SK-N-MC (cell line): ENCODE data around the gene TPP1.

ENCODE experiments used
- DNase-seq: peaks from one replicate; pipeline ENCODE4 v3.0.0-alpha.2; 2011; ENCODE audit warnings: low read depth, low spot score
- H3K27ac ChIP-seq: fragments of 200-600 bp; sonication (generic); 2 replicates; pipeline ENCODE4 v1.5.1; 2016; ENCODE audit warnings: mixed run types
- H3K36me3 ChIP-seq: fragments of 200-600 bp; sonication (generic); 2 replicates; pipeline ENCODE4 v1.6.1; 2017; ENCODE audit warnings: antibody characterized with exemption, low read length, mixed read lengths; ENCODE audit not compliant: insufficient read depth
- H3K4me3 ChIP-seq: fragments of 200-600 bp; sonication (generic); 2 replicates; pipeline ENCODE4 v1.5.1; 2016
- H3K9ac ChIP-seq: fragments of 200-600 bp; sonication (generic); 2 replicates; pipeline ENCODE4 v1.8.0; 2017; ENCODE audit warnings: mixed run types, mixed read lengths; ENCODE audit not compliant: insufficient read length
- H3K9me3 ChIP-seq: fragments of 200-600 bp; sonication (generic); 2 replicates; pipeline ENCODE4 v1.6.1; 2017; ENCODE audit warnings: low read depth, mild to moderate bottlenecking, antibody characterized with exemption, low read length, moderate library complexity, mixed read lengths
- EZH2 ChIP-seq: fragments of 200-600 bp; sonication (generic); IDR thresholded peaks from one replicate; pipeline ENCODE4 v1.6.1; 2017; ENCODE audit warnings: antibody characterized with exemption
- FOXP2 ChIP-seq: optimal IDR thresholded peaks from 2 replicates; pipeline ENCODE3; 2011; ENCODE audit warnings: mild to moderate bottlenecking, moderate library complexity; ENCODE audit not compliant: insufficient read depth; ENCODE audit errors: extremely low read length, control extremely low read depth
- POLR2AphosphoS5 ChIP-seq: IDR thresholded peaks from 2 replicates; pipeline ENCODE4 v1.6.1; 2012; ENCODE audit warnings: mild to moderate bottlenecking, low read depth, low read length, borderline replicate concordance

Gene TPP1

GRCh38 chr11:6568191-6568918 lies 50.9 kb downstream of the TPP1 start:
- Histone ChIP-seq H3K27ac (peak overlapping the region; percentile 75), H3K9me3 (no peaks in the 10 kb centered on the region), H3K9ac (no peak overlapping the region), H3K4me3 (peak overlapping the region; percentile 29; the same call in 1 of the 2 replicates), H3K36me3 (no peaks in the 10 kb centered on the region)
- peak; percentile 69 for DNase-seq
- TF ChIP-seq POLR2AphosphoS5: peak; percentile 73
- no peak for TF ChIP-seq EZH2
- peak; percentile 77 for TF ChIP-seq FOXP2

GRCh38 chr11:6567371-6567745 lies 51.9 kb downstream of the TPP1 start:
- Histone ChIP-seq H3K36me3 (no peaks in the 10 kb centered on the region), H3K9ac (no peak overlapping the region), H3K9me3 (no peaks in the 10 kb centered on the region), H3K27ac (no peak overlapping the region), H3K4me3 (no peak overlapping the region)
- TF ChIP-seq POLR2AphosphoS5: no peak
- no peak for TF ChIP-seq EZH2
- no peak for TF ChIP-seq FOXP2
- no peak for DNase-seq

- DNase-seq: no peak
- Histone ChIP-seq H3K27ac (no peak overlapping the region), H3K9ac (no peak overlapping the region), H3K4me3 (no peak overlapping the region), H3K36me3 (no peaks in the 10 kb centered on the region), H3K9me3 (no peaks in the 10 kb centered on the region)
- TF ChIP-seq FOXP2 (no peak), POLR2AphosphoS5 (no peak), EZH2 (no peak)
These were observed 52.4 kb downstream of the TPP1 start for GRCh38 chr11:6566704-6567370.

GRCh38 chr11:6565988-6566703 lies 53.1 kb downstream of the TPP1 start:
- no peak overlapping the region for H3K4me3 ChIP-seq
- no peaks in the 10 kb centered on the region for H3K36me3 ChIP-seq
- H3K9me3 ChIP-seq: no peaks in the 10 kb centered on the region
- no peak overlapping the region for H3K27ac ChIP-seq
- H3K9ac ChIP-seq: no peak overlapping the region
- TF ChIP-seq EZH2: no peak
- no peak for TF ChIP-seq POLR2AphosphoS5
- no peak for TF ChIP-seq FOXP2
- no peak for DNase-seq

GRCh38 chr11:6565325-6565724 lies 53.9 kb downstream of the TPP1 start:
- TF ChIP-seq POLR2AphosphoS5 (no peak), EZH2 (no peak), FOXP2 (no peak)
- Histone ChIP-seq H3K9ac (no peak overlapping the region), H3K4me3 (no peak overlapping the region), H3K27ac (no peak overlapping the region), H3K9me3 (no peaks in the 10 kb centered on the region), H3K36me3 (no peaks in the 10 kb centered on the region)
- no peak for DNase-seq

GRCh38 chr11:6563667-6564066 lies 55.6 kb downstream of the TPP1 start:
- TF ChIP-seq POLR2AphosphoS5: no peak
- TF ChIP-seq FOXP2: no peak
- TF ChIP-seq EZH2: no peak
- DNase-seq: no peak
- no peak overlapping the region for H3K27ac ChIP-seq
- no peak overlapping the region for H3K4me3 ChIP-seq
- no peaks in the 10 kb centered on the region for H3K36me3 ChIP-seq
- no peaks in the 10 kb centered on the region for H3K9me3 ChIP-seq
- H3K9ac ChIP-seq: no peak overlapping the region

GRCh38 chr11:6563121-6563619 lies 56.1 kb downstream of the TPP1 start:
- Histone ChIP-seq H3K9ac (no peak overlapping the region), H3K36me3 (no peaks in the 10 kb centered on the region), H3K9me3 (no peaks in the 10 kb centered on the region), H3K27ac (no peak overlapping the region), H3K4me3 (no peak overlapping the region)
- no peak for DNase-seq
- no peak for TF ChIP-seq POLR2AphosphoS5
- TF ChIP-seq FOXP2: no peak
- TF ChIP-seq EZH2: no peak
